ENCODE results near the gene PNKP. TPM values are rescaled to one million over a fixed set of nuclear protein-coding genes. Genes with fewer than 3 reads are reported as not detected.

PNKP gene
- total and polyA plus RNA-seq, 9 of the 15 experiments (the other 6 are each of a cell fraction or from before 2014, with no cell fraction given), result 2.8 to 85.4 (median 25.3) TPM

DNA sequence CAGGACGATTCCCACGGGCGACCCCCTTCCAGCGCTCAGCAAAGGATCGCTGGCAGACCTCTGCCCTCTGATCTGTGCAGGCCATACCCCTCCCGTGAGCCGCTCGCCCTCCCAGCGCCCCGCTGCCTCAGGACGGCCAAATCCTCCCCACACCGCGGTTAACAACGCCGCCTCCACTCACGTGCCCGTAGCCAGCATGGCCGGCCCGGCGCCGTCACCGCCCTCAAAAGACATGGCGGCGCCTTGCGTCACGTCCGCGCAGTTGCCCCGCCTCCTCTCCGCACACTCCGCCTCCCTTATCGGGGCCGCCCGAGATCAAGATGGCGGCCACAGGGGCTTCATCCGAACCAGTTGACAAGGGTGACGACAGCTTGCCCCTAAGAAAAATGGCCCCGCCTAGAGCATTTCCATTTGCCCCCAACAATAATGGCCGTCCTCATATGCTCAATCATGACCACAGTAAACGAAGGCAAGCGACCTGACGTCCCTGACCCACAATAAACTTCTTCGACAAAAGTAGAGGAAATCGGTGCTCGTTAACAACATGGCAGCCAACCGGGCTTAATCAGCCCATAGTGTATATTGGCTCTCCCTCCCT is 9.1 kb upstream of the PNKP start (continued):
- TF ChIP-seq, protein P1, sequence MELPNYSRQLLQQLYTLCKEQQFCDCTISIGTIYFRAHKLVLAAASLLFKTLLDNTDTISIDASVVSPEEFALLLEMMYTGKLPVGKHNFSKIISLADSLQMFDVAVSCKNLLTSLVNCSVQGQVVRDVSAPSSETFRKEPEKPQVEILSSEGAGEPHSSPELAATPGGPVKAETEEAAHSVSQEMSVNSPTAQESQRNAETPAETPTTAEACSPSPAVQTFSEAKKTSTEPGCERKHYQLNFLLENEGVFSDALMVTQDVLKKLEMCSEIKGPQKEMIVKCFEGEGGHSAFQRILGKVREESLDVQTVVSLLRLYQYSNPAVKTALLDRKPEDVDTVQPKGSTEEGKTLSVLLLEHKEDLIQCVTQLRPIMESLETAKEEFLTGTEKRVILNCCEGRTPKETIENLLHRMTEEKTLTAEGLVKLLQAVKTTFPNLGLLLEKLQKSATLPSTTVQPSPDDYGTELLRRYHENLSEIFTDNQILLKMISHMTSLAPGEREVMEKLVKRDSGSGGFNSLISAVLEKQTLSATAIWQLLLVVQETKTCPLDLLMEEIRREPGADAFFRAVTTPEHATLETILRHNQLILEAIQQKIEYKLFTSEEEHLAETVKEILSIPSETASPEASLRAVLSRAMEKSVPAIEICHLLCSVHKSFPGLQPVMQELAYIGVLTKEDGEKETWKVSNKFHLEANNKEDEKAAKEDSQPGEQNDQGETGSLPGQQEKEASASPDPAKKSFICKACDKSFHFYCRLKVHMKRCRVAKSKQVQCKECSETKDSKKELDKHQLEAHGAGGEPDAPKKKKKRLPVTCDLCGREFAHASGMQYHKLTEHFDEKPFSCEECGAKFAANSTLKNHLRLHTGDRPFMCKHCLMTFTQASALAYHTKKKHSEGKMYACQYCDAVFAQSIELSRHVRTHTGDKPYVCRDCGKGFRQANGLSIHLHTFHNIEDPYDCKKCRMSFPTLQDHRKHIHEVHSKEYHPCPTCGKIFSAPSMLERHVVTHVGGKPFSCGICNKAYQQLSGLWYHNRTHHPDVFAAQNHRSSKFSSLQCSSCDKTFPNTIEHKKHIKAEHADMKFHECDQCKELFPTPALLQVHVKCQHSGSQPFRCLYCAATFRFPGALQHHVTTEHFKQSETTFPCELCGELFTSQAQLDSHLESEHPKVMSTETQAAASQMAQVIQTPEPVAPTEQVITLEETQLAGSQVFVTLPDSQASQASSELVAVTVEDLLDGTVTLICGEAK (IDR thresholded peaks at IDR 0.05), result peak; percentile 89
- TF ChIP-seq, protein P1 (CRISPR knock-in tag; IDR thresholded peaks at IDR 0.05), result no peak
- TF ChIP-seq ZNF133 (CRISPR knock-in tag; IDR thresholded peaks at IDR 0.05), result no peak
- peak; percentile 78 for TF ChIP-seq HMGN3 (IDR thresholded peaks at IDR 0.05; ENCODE audit: borderline replicate concordance, extremely low read depth, insufficient read length, low read depth, low read length)
- no peak for TF ChIP-seq HOXB6 (CRISPR knock-in tag; IDR thresholded peaks at IDR 0.05; ENCODE audit: borderline replicate concordance)
- no peak for TF ChIP-seq ZNF79 (CRISPR knock-in tag; IDR thresholded peaks at IDR 0.05; ENCODE audit: low read depth)
- no peak for TF ChIP-seq XRCC4 (IDR thresholded peaks at IDR 0.05; ENCODE audit: extremely low read depth, insufficient read depth, insufficient read length)
- peak; percentile 83 for TF ChIP-seq RBFOX2 (IDR thresholded peaks at IDR 0.05; ENCODE audit: low read depth, low read length)
- TF ChIP-seq, protein P2, sequence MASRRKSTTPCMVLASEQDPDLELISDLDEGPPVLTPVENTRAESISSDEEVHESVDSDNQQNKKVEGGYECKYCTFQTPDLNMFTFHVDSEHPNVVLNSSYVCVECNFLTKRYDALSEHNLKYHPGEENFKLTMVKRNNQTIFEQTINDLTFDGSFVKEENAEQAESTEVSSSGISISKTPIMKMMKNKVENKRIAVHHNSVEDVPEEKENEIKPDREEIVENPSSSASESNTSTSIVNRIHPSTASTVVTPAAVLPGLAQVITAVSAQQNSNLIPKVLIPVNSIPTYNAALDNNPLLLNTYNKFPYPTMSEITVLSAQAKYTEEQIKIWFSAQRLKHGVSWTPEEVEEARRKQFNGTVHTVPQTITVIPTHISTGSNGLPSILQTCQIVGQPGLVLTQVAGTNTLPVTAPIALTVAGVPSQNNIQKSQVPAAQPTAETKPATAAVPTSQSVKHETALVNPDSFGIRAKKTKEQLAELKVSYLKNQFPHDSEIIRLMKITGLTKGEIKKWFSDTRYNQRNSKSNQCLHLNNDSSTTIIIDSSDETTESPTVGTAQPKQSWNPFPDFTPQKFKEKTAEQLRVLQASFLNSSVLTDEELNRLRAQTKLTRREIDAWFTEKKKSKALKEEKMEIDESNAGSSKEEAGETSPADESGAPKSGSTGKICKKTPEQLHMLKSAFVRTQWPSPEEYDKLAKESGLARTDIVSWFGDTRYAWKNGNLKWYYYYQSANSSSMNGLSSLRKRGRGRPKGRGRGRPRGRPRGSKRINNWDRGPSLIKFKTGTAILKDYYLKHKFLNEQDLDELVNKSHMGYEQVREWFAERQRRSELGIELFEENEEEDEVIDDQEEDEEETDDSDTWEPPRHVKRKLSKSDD (conservative IDR thresholded peaks at IDR 0.05; ENCODE audit: low read length), result no peak
- TF ChIP-seq, protein P3, sequence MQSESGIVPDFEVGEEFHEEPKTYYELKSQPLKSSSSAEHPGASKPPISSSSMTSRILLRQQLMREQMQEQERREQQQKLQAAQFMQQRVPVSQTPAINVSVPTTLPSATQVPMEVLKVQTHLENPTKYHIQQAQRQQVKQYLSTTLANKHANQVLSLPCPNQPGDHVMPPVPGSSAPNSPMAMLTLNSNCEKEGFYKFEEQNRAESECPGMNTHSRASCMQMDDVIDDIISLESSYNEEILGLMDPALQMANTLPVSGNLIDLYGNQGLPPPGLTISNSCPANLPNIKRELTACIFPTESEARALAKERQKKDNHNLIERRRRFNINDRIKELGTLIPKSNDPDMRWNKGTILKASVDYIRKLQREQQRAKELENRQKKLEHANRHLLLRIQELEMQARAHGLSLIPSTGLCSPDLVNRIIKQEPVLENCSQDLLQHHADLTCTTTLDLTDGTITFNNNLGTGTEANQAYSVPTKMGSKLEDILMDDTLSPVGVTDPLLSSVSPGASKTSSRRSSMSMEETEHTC (IDR thresholded peaks at IDR 0.05), result no peak
- TF ChIP-seq, protein P4, sequence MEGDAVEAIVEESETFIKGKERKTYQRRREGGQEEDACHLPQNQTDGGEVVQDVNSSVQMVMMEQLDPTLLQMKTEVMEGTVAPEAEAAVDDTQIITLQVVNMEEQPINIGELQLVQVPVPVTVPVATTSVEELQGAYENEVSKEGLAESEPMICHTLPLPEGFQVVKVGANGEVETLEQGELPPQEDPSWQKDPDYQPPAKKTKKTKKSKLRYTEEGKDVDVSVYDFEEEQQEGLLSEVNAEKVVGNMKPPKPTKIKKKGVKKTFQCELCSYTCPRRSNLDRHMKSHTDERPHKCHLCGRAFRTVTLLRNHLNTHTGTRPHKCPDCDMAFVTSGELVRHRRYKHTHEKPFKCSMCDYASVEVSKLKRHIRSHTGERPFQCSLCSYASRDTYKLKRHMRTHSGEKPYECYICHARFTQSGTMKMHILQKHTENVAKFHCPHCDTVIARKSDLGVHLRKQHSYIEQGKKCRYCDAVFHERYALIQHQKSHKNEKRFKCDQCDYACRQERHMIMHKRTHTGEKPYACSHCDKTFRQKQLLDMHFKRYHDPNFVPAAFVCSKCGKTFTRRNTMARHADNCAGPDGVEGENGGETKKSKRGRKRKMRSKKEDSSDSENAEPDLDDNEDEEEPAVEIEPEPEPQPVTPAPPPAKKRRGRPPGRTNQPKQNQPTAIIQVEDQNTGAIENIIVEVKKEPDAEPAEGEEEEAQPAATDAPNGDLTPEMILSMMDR (IDR thresholded peaks at IDR 0.05 in 2 of 3, conservative IDR thresholded peaks at IDR 0.05 in 1 of 3; ENCODE audit: insufficient read depth in 2 of 3, low read depth in 1 of 3, low read length in 3 of 3), result no peak
